Adrenal gland (tissue), 5 donors: ENCODE data around the gene GPX1.

Experiments used
- POLR2A ChIP-seq, 2 donors: fragments of 450-650 bp; IDR thresholded peaks; one replicate each; pipeline ENCODE4 v1.6.1; 2017; ENCODE audit warnings: antibody characterized with exemption in 2 of 2, mild to moderate bottlenecking in 2 of 2, moderate library complexity in 1 of 2
- TF ChIP-seq, protein P1 (sequence below), 6 experiments: fragments of 450-650 bp in 4 of 6; fragments of 200-600 bp in 2 of 6; sonication (generic) in 1 of 6; IDR thresholded peaks; 1 replicate in 5 of 6; 2 replicates in 1 of 6; pipeline versions ENCODE4 v1.5.1 to v1.8.0; 2016 to 2021; ENCODE audit warnings: antibody characterized with exemption in 6 of 6, mild to moderate bottlenecking in 2 of 6, moderate library complexity in 1 of 6
- donor health status: DM: no; HTN: no; CAD: no.

DNA sequence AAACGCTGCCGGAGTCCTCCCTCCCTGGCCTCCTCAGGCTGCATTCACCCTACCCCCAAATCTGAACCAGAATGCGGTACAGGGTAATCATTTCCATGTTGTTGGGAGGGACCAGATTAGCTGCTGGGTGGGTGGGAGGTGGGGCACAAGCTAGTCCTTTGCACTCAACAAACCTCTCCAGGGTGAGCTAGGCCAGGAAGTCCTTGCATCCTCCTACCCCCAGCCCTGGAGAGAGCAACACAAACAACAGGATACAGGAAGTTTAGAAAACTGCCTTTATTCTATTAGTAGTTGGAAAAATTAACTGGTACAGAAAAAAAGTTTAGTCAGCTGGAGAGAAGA, 702 bp upstream of the GPX1 start:
- TF ChIP-seq, protein P1, sequence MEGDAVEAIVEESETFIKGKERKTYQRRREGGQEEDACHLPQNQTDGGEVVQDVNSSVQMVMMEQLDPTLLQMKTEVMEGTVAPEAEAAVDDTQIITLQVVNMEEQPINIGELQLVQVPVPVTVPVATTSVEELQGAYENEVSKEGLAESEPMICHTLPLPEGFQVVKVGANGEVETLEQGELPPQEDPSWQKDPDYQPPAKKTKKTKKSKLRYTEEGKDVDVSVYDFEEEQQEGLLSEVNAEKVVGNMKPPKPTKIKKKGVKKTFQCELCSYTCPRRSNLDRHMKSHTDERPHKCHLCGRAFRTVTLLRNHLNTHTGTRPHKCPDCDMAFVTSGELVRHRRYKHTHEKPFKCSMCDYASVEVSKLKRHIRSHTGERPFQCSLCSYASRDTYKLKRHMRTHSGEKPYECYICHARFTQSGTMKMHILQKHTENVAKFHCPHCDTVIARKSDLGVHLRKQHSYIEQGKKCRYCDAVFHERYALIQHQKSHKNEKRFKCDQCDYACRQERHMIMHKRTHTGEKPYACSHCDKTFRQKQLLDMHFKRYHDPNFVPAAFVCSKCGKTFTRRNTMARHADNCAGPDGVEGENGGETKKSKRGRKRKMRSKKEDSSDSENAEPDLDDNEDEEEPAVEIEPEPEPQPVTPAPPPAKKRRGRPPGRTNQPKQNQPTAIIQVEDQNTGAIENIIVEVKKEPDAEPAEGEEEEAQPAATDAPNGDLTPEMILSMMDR (IDR thresholded peaks at IDR 0.05) = no peak
- no peak for TF ChIP-seq POLR2A (IDR thresholded peaks at IDR 0.05)
